ENCODE data around the gene NUP43. TPM values are rescaled to one million over a fixed set of nuclear protein-coding genes. Genes with fewer than 3 reads are reported as not detected.

The NUP43 gene
- total RNA-seq, 6 donors from 2014 or later, result 11.1 to 29.3 (median 19.1) TPM

DNA sequence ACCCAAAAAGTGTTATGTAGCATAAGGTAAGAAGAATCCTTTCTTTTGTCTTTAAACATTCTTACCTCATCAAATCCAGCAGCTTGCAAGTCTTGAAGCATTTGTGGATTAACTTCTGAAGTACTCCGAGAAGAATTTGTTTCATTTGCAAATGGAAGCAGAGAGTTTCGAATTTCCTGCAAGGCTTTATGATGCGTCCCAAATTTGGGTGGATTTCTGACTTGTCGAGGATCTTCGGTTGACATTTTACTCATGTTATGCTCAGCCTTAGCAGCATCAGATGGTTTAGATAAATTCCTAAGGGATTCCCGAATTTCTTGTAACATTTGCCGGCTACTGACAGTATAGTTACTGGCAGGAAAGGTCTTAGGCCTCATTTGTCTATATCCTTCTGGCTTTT, 44.6 kb downstream of the NUP43 start:
- Histone ChIP-seq H3K4me3 (no peak overlapping the region), H3K4me1 (peaks cover 8 to 19% (median 14%) of the 10 kb centered on the region in 4 donors), H3K36me3 (peaks cover 0 to 29% (median 4%) of the 10 kb centered on the region in 4 donors), H3K27me3 (no peaks in the 10 kb centered on the region), H3K27ac (no peak overlapping the region), H3K9me3 (no peaks in the 10 kb centered on the region)
- ATAC-seq (ENCODE audit: low FRiP score in 2 of 2), result no peak
- DNase-seq, result no peak
- 75 to 86% methylated on average over 7 of the region's 7 CpGs for WGBS, 2 donors
- no peak for TF ChIP-seq POLR2A (IDR thresholded peaks at IDR 0.05)
- no peak for TF ChIP-seq POLR2AphosphoS5 (IDR thresholded peaks at IDR 0.05)
- TF ChIP-seq, protein P1, sequence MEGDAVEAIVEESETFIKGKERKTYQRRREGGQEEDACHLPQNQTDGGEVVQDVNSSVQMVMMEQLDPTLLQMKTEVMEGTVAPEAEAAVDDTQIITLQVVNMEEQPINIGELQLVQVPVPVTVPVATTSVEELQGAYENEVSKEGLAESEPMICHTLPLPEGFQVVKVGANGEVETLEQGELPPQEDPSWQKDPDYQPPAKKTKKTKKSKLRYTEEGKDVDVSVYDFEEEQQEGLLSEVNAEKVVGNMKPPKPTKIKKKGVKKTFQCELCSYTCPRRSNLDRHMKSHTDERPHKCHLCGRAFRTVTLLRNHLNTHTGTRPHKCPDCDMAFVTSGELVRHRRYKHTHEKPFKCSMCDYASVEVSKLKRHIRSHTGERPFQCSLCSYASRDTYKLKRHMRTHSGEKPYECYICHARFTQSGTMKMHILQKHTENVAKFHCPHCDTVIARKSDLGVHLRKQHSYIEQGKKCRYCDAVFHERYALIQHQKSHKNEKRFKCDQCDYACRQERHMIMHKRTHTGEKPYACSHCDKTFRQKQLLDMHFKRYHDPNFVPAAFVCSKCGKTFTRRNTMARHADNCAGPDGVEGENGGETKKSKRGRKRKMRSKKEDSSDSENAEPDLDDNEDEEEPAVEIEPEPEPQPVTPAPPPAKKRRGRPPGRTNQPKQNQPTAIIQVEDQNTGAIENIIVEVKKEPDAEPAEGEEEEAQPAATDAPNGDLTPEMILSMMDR (IDR thresholded peaks at IDR 0.05), result no peak
- no peak for TF ChIP-seq EP300 (IDR thresholded peaks at IDR 0.05)

DNA sequence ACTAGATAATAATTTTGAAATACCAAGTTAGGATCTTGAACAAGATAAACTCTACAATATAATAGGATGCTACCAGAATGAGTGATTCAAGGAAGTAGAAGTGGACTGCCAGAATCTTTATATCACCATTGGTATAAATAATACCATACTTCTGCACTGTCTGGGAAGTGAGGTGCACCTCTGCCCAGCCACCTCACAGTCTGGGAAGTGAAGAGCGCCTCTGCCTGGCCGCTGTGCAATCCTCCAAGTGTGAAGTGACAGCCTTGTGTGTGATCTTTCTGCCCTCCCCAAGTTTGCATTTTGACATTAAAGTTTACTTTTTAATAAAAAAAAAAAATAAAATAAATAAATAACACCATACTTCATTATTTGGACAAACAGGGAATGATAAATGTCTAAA, 47.2 kb downstream of the NUP43 start:
- ATAC-seq (ENCODE audit: low FRiP score in 2 of 2), result no peak
- Histone ChIP-seq H3K4me3 (no peak overlapping the region), H3K4me1 (peaks cover 7 to 19% (median 9%) of the 10 kb centered on the region in 4 donors), H3K27ac (no peak overlapping the region), H3K9me3 (no peaks in the 10 kb centered on the region), H3K36me3 (peaks cover 0 to 43% (median 8%) of the 10 kb centered on the region in 4 donors), H3K27me3 (no peaks in the 10 kb centered on the region)
- no peak for DNase-seq
- TF ChIP-seq, protein P1 (IDR thresholded peaks at IDR 0.05), result no peak
- TF ChIP-seq POLR2AphosphoS5 (IDR thresholded peaks at IDR 0.05), result no peak
- TF ChIP-seq POLR2A (IDR thresholded peaks at IDR 0.05), result no peak
- TF ChIP-seq EP300 (IDR thresholded peaks at IDR 0.05), result no peak
- 95 to 96% methylated on average over 2 of the region's 2 CpGs for WGBS, 2 donors

DNA sequence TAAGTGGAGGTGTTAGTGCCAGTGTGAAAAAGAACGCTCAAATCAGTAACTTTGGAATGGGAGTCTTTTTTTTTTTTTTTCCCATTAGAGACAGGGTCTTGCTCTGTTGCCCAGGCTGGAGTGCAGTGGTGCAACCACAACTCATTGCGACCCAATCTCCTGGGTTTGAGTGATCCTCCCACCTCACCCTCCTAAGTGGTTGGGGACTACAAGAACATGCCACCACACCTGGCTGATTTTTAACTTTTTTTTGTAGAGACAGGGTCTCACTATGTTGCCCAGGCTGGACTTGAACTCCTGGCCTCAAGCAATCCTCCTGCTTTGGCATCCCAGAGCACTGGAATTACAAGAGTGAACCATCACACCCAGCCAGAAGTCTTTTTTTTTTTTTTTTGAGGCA, 48.2 kb downstream of the NUP43 start:
- Histone ChIP-seq H3K4me1 (peaks cover 7 to 19% (median 8%) of the 10 kb centered on the region in 4 donors), H3K27me3 (no peaks in the 10 kb centered on the region), H3K36me3 (peaks cover 0 to 48% (median 15%) of the 10 kb centered on the region in 4 donors), H3K9me3 (no peaks in the 10 kb centered on the region), H3K27ac (no peak overlapping the region), H3K4me3 (no peak overlapping the region)
- TF ChIP-seq, protein P1 (IDR thresholded peaks at IDR 0.05), result no peak
- no peak for TF ChIP-seq EP300 (IDR thresholded peaks at IDR 0.05)
- no peak for TF ChIP-seq POLR2A (IDR thresholded peaks at IDR 0.05)
- no peak for TF ChIP-seq POLR2AphosphoS5 (IDR thresholded peaks at IDR 0.05)
- 93 to 98% methylated on average over 2 of the region's 2 CpGs for WGBS, 2 donors
- DNase-seq, result no peak
- ATAC-seq (ENCODE audit: low FRiP score in 2 of 2), result no peak

DNA sequence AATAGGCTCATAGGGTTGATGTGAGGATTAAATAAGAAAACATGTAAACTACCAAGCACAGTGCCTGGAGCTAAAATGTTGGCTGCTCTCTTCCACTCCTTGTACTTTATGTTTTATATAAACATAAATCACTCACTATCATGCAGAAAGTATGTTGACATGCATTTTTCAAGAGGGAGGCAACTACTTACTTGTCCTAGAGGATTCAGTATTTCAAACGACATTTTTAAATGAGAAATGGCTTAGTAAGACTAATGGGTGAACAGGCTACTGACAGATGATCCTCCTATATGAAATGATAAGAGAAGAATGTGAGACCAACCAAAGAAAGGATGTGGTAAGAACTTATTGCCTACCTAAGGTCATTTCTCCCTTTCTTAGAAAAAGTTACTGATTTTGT, 49.4 kb downstream of the NUP43 start:
- peaks cover 6 to 16% (median 8%) of the 10 kb centered on the region in 4 donors for H3K4me1 ChIP-seq
- TF ChIP-seq EP300 (IDR thresholded peaks at IDR 0.05) (no peak), POLR2A (IDR thresholded peaks at IDR 0.05) (no peak), POLR2AphosphoS5 (IDR thresholded peaks at IDR 0.05) (no peak)
- TF ChIP-seq, protein P1 (IDR thresholded peaks at IDR 0.05), result no peak
- no peak overlapping the region for H3K4me3 ChIP-seq
- no peak overlapping the region for H3K27ac ChIP-seq
- ATAC-seq (ENCODE audit: low FRiP score in 2 of 2) (no peak), DNase-seq (no peak)
- peaks cover 0 to 60% (median 20%) of the 10 kb centered on the region in 4 donors for H3K36me3 ChIP-seq
- no peaks in the 10 kb centered on the region for H3K9me3 ChIP-seq
- whole genome bisulfite sequencing, 2 donors, result 42 to 59% methylated on average over 1 of the region's 1 CpG
- no peaks in the 10 kb centered on the region for H3K27me3 ChIP-seq

DNA sequence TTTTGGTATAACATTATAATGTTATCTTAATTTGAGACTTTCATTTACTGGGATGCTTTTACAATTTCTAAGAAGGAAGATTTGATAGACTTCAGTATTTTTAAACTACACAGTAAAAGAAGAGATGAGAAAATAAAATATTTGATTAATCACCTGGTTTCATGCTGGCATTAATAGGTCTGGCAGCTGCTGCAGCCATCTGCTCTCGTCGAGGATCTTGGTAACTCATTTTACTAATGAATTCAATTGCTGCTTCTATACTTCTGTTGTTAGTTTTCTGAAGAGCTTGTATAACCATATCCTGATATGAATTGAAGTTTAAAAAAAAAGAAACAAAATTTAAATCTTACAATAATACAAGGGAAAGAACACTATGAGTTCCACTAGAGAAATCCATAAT, 51.4 kb downstream of the NUP43 start:
- Histone ChIP-seq H3K36me3 (peaks cover 0 to 65% (median 20%) of the 10 kb centered on the region in 4 donors), H3K4me3 (no peak overlapping the region), H3K4me1 (peaks cover 0 to 8% (median 5%) of the 10 kb centered on the region in 4 donors), H3K27ac (no peak overlapping the region), H3K27me3 (no peaks in the 10 kb centered on the region), H3K9me3 (no peaks in the 10 kb centered on the region)
- 83% methylated on average over 2 of the region's 2 CpGs for WGBS, 2 donors
- TF ChIP-seq POLR2A (IDR thresholded peaks at IDR 0.05) (no peak), EP300 (IDR thresholded peaks at IDR 0.05) (no peak), POLR2AphosphoS5 (IDR thresholded peaks at IDR 0.05) (no peak)
- TF ChIP-seq, protein P1 (IDR thresholded peaks at IDR 0.05), result no peak
- DNase-seq (no peak), ATAC-seq (ENCODE audit: low FRiP score in 2 of 2) (no peak)
